CD14-positive monocyte (primary cell): ENCODE results near the gene AP2B1. TPM values are rescaled to one million over a fixed set of nuclear protein-coding genes. Genes with fewer than 3 reads are reported as not detected.

ENCODE experiments used
- DNase-seq, 3 donors: peaks; one replicate each; pipeline ENCODE4 v3.0.0-alpha.2; 2011 to 2022
- H2AFZ ChIP-seq: 2 replicates; pipeline ENCODE4 v1.6.0; 2012; ENCODE audit warnings: mild to moderate bottlenecking, low read depth, low read length, inconsistent platforms; ENCODE audit not compliant: insufficient read depth, poor library complexity, severe bottlenecking
- H3K27ac ChIP-seq, 2 donors: 1 replicate in 1 of 2; 2 replicates in 1 of 2; pipeline ENCODE4 v1.5.1; 2012 to 2013; ENCODE audit warnings: low read length in 2 of 2, control low read depth in 1 of 2, inconsistent platforms in 1 of 2, low read depth in 1 of 2, mild to moderate bottlenecking in 1 of 2
- H3K27me3 ChIP-seq, 2 donors: one replicate each; pipeline versions ENCODE4 v1.6.0 to v1.6.1; 2011 to 2013; ENCODE audit warnings: low read length in 2 of 2; ENCODE audit not compliant: control insufficient read depth in 2 of 2, insufficient read depth in 2 of 2
- H3K36me3 ChIP-seq, 2 donors: replicated peaks in 1 of 2; 1 replicate in 1 of 2; 2 replicates in 1 of 2; pipeline versions ENCODE4 v1.5.1 to v1.6.1; 2012 to 2013; ENCODE audit warnings: low read length in 2 of 2, control low read depth in 1 of 2, inconsistent platforms in 1 of 2, mild to moderate bottlenecking in 1 of 2; ENCODE audit not compliant: insufficient read depth in 2 of 2, control insufficient read depth in 1 of 2
- H3K4me1 ChIP-seq, 2 donors: 1 replicate in 1 of 2; 2 replicates in 1 of 2; pipeline versions ENCODE4 v1.5.1 to v1.6.1; 2012 to 2013; ENCODE audit warnings: low read length in 2 of 2, control low read depth in 1 of 2, inconsistent platforms in 1 of 2, mild to moderate bottlenecking in 1 of 2, moderate library complexity in 1 of 2; ENCODE audit not compliant: insufficient read depth in 2 of 2, control insufficient read depth in 1 of 2
- H3K4me2 ChIP-seq: replicated peaks from 2 replicates; pipeline ENCODE3; 2012; ENCODE audit warnings: low read length, moderate library complexity, mild to moderate bottlenecking; ENCODE audit not compliant: poor library complexity, severe bottlenecking; ENCODE audit errors: extremely low read depth
- H3K4me3 ChIP-seq, 3 experiments: fragments of 200-600 bp in 1 of 3; sonication (generic) in 1 of 3; replicated peaks in 1 of 3; 1 replicate in 2 of 3; 2 replicates in 1 of 3; pipeline ENCODE4 v1.5.1; 2011 to 2013; ENCODE audit warnings: low read length in 3 of 3, mild to moderate bottlenecking in 3 of 3, control low read depth in 2 of 3, low read depth in 2 of 3, inconsistent platforms in 1 of 3, moderate library complexity in 1 of 3
- H3K79me2 ChIP-seq: 2 replicates; pipeline ENCODE4 v1.6.0; 2012; ENCODE audit warnings: mild to moderate bottlenecking, control low read depth, inconsistent platforms, low read length, moderate library complexity; ENCODE audit not compliant: insufficient read depth
- H3K9ac ChIP-seq: 2 replicates; pipeline ENCODE4 v1.6.0; 2017; ENCODE audit warnings: low read length, mild to moderate bottlenecking; ENCODE audit not compliant: insufficient read depth, poor library complexity, severe bottlenecking
- H3K9me3 ChIP-seq, 2 donors: replicated peaks in 1 of 2; 1 replicate in 1 of 2; 2 replicates in 1 of 2; pipeline versions ENCODE4 v1.5.1 to v1.6.1; 2012 to 2013; ENCODE audit warnings: low read length in 2 of 2, control low read depth in 1 of 2; ENCODE audit not compliant: control insufficient read depth in 1 of 2, insufficient read depth in 1 of 2
- H4K20me1 ChIP-seq: 2 replicates; pipeline ENCODE4 v1.6.0; 2012; ENCODE audit warnings: mild to moderate bottlenecking, low read length, control low read depth, moderate library complexity; ENCODE audit not compliant: insufficient read depth
- H3K27ac Mint-ChIP-seq, 7 donors: one replicate each; pipeline ENCODE4 v1.8.0; 2020; ENCODE audit warnings: mild to moderate bottlenecking in 7 of 7, mixed read lengths in 7 of 7, moderate library complexity in 6 of 7, inconsistent platforms in 2 of 7
- H3K27me3 Mint-ChIP-seq, 3 donors: one replicate each; pipeline ENCODE4 v1.8.0; 2021 to 2022; ENCODE audit warnings: low read depth in 3 of 3, mild to moderate bottlenecking in 3 of 3, mixed read lengths in 3 of 3, moderate library complexity in 3 of 3, inconsistent platforms in 1 of 3
- H3K36me3 Mint-ChIP-seq, 2 donors: one replicate each; pipeline ENCODE4 v1.8.0; 2020; ENCODE audit warnings: mixed read lengths in 2 of 2, inconsistent platforms in 1 of 2, mild to moderate bottlenecking in 1 of 2
- H3K4me1 Mint-ChIP-seq: one replicate; pipeline ENCODE4 v1.8.0; 2020; ENCODE audit warnings: mild to moderate bottlenecking, mixed read lengths
- H3K4me3 Mint-ChIP-seq, 2 donors: one replicate each; pipeline ENCODE4 v1.8.0; 2020; ENCODE audit warnings: mild to moderate bottlenecking in 2 of 2, mixed read lengths in 2 of 2, moderate library complexity in 1 of 2
- H3K9me3 Mint-ChIP-seq, 7 donors: one replicate each; pipeline ENCODE4 v1.8.0; 2020 to 2022; ENCODE audit warnings: mixed read lengths in 7 of 7, mild to moderate bottlenecking in 6 of 7, moderate library complexity in 6 of 7, inconsistent platforms in 2 of 7
- CTCF ChIP-seq: fragments of 200-600 bp; IDR thresholded peaks from one replicate; pipeline ENCODE4 v1.8.0; 2022; ENCODE audit warnings: antibody characterized with exemption, mild to moderate bottlenecking
- WGBS: methylation state at CpG from one replicate; pipeline ENCODE4 v1.1.5; 2013; ENCODE audit warnings: missing lambda C conversion rate; ENCODE audit not compliant: insufficient coverage; 5-methylcytosine and 5-hydroxymethylcytosine counted together
- intact Hi-C, 2 donors: fragments of 100-400 bp; cut with micrococcal nuclease; formaldehyde crosslinking; loops; one replicate each; pipeline versions ENCODE4 v1.15.0 to v1.15.1; 2023
- polyA plus RNA-seq, 3 donors: library from polyadenylated mRNA; depleted of rRNA in 1 of 3; unstranded in 2 of 3; stranded (reverse) in 1 of 3; fragments of 300-500 nt in 2 of 3; fragments of >200 nt in 1 of 3; fragmentation: Illumina TruSeq in 2 of 3; gene quantifications; 1 replicate in 2 of 3; 2 replicates in 1 of 3; pipeline ENCODE4 v1.2.3, GENCODE V29; 2012 to 2021

Gene AP2B1
- polyA plus RNA-seq, 3 donors: 28.7 to 44.2 (median 29.4) TPM

DNA sequence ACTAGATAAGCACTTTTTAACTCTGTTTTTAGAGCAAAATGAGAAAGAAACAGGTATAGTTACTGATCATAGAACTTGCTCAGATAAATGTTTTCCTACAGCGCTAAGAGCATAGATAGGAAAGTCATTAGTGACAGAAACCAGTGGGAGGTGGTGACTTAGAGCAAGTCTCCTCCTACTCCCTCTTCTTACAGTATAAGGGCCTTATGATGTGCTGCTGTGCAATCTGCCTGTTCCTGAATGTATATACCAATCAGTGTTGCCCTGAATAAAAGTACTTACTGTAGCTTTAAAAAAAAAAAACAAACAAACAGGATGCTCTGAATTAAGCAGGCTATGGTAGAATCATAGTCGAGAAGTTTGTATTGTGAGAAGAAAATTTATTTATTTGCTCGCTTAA is 121.0 kb downstream of the AP2B1 start:
- Histone ChIP-seq H3K4me1 (no peaks in the 10 kb centered on the region), H3K9me3 (no peaks in the 10 kb centered on the region), H2AFZ (no peak overlapping the region), H3K4me2 (no peak overlapping the region), H3K79me2 (no peaks in the 10 kb centered on the region), H3K36me3 (peaks cover 32 to 72% of the 10 kb centered on the region in 2 donors), H3K27ac (no peak overlapping the region), H3K4me3 (no peak overlapping the region), H3K9ac (no peak overlapping the region), H4K20me1 (no peaks in the 10 kb centered on the region), H3K27me3 (no peaks in the 10 kb centered on the region)
- H3K27me3 Mint-ChIP-seq: no peaks in the 10 kb centered on the region
- no peak for DNase-seq
- H3K9me3 Mint-ChIP-seq: no peaks in the 10 kb centered on the region
- H3K36me3 Mint-ChIP-seq: peaks cover 34 to 55% of the 10 kb centered on the region in 2 donors
- no peak overlapping the region for H3K27ac Mint-ChIP-seq
- no peak overlapping the region for H3K4me3 Mint-ChIP-seq
- no peaks in the 10 kb centered on the region for H3K4me1 Mint-ChIP-seq
- intact Hi-C loops: no loop called here
- TF ChIP-seq CTCF: no peak
- no CpG with 5 or more reads among the region's 3 CpGs for WGBS

- H2AFZ ChIP-seq: no peak overlapping the region
- H3K9me3 Mint-ChIP-seq: no peaks in the 10 kb centered on the region
- H3K4me3 ChIP-seq: no peak overlapping the region
- H3K36me3 Mint-ChIP-seq: peaks cover 34 to 54% of the 10 kb centered on the region in 2 donors
- no peak overlapping the region for H3K27ac ChIP-seq
- no peaks in the 10 kb centered on the region for H3K9me3 ChIP-seq
- H3K4me1 Mint-ChIP-seq: no peaks in the 10 kb centered on the region
- H3K79me2 ChIP-seq: no peaks in the 10 kb centered on the region
- H4K20me1 ChIP-seq: no peaks in the 10 kb centered on the region
- DNase-seq: no peak
- H3K27me3 Mint-ChIP-seq: no peaks in the 10 kb centered on the region
- no peak overlapping the region for H3K4me2 ChIP-seq
- no peaks in the 10 kb centered on the region for H3K27me3 ChIP-seq
- WGBS: no CpG with 5 or more reads among the region's 3 CpGs
- no peak overlapping the region for H3K4me3 Mint-ChIP-seq
- no peaks in the 10 kb centered on the region for H3K4me1 ChIP-seq
- no peak for TF ChIP-seq CTCF
- no peak overlapping the region for H3K9ac ChIP-seq
- intact Hi-C loops: no loop called here
- peak overlapping the region in 1 of 7 donors; percentile 25 for H3K27ac Mint-ChIP-seq
- peaks cover 39 to 72% of the 10 kb centered on the region in 2 donors for H3K36me3 ChIP-seq
Measured at GRCh38 chr17:35708951-35709350, 121.8 kb downstream of the AP2B1 start.
